PC-9 (cell line): Measurements from ENCODE around the gene SLC35A5. TPM values are rescaled to one million over a fixed set of nuclear protein-coding genes. Genes with fewer than 3 reads are reported as not detected.
"Not testable (repeated sequence)": the region's sequence is repeated elsewhere in the genome, so short reads cannot be mapped to it uniquely, and the experiment has no call there.

Source experiments
- BruUV-seq: library from RNA; stranded (reverse); fragments of 400-500 nt; replicated peaks from 2 replicates; lab custom pipeline; 2021; lab: Mats Ljungman, UMichigan
- CTCF ChIA-PET: fragments of 300-600 bp; sonication (Branson Sonifier 250); formaldehyde crosslinking; loops from one replicate; lab custom pipeline; 2022; ENCODE audit warnings: antibody characterized with exemption; lab: Charles Lee
- POLR2A ChIA-PET: fragments of 300-600 bp; sonication (Branson Sonifier 250); formaldehyde crosslinking; loops from one replicate; lab custom pipeline; 2022; ENCODE audit warnings: antibody characterized with exemption; ENCODE audit not compliant: unreplicated experiment; lab: Charles Lee
- DNase-seq, 2 experiments: peaks; one replicate each; pipeline versions ENCODE4 v3.0.0 to v3.0.0-alpha.2; 2015 to 2022; ENCODE audit warnings: mixed read lengths in 1 of 2
- H2AFZ ChIP-seq: fragments of 200-600 bp; sonication (generic); 2 replicates; pipeline ENCODE4 v1.8.1; 2017; ENCODE audit warnings: antibody characterized with exemption
- H3F3A ChIP-seq: fragments of 200-600 bp; sonication (generic); 2 replicates; pipeline ENCODE4 v1.8.1; 2017; ENCODE audit warnings: antibody characterized with exemption, mild to moderate bottlenecking, low read depth; ENCODE audit not compliant: insufficient read depth
- H3K27ac ChIP-seq: fragments of 200-600 bp; sonication (generic); 2 replicates; pipeline ENCODE4 v1.6.1; 2016; ENCODE audit warnings: mixed run types
- H3K27me3 ChIP-seq: fragments of 200-600 bp; sonication (generic); 2 replicates; pipeline ENCODE4 v1.6.1; 2016; ENCODE audit warnings: low read depth, mixed run types; ENCODE audit not compliant: insufficient read depth
- H3K36me3 ChIP-seq: fragments of 200-600 bp; sonication (generic); 2 replicates; pipeline ENCODE4 v1.6.1; 2016; ENCODE audit warnings: low read depth, mixed run types
- H3K4me1 ChIP-seq: fragments of 200-600 bp; sonication (generic); replicated peaks from 2 replicates; pipeline ENCODE4 v1.6.1; 2016; ENCODE audit warnings: mixed run types; ENCODE audit not compliant: insufficient read depth
- H3K4me2 ChIP-seq: fragments of 200-600 bp; sonication (generic); 2 replicates; pipeline ENCODE4 v1.6.1; 2017; ENCODE audit warnings: mixed run types
- H3K4me3 ChIP-seq: fragments of 200-600 bp; sonication (generic); 2 replicates; pipeline ENCODE4 v1.6.1; 2016; ENCODE audit warnings: mixed run types
- H3K79me2 ChIP-seq: fragments of 200-600 bp; sonication (generic); 2 replicates; pipeline ENCODE4 v1.6.1; 2017; ENCODE audit warnings: low read depth, mixed run types
- H3K9me2 ChIP-seq: fragments of 200-600 bp; sonication (generic); 2 replicates; pipeline ENCODE4 v1.8.1; 2017; ENCODE audit warnings: mild to moderate bottlenecking; ENCODE audit not compliant: insufficient read depth
- H3K9me3 ChIP-seq: fragments of 200-600 bp; sonication (generic); 2 replicates; pipeline ENCODE4 v1.8.1; 2016; ENCODE audit warnings: low read depth; ENCODE audit not compliant: insufficient read depth
- H4K20me1 ChIP-seq: fragments of 200-600 bp; sonication (generic); 2 replicates; pipeline ENCODE4 v1.8.1; 2017; ENCODE audit not compliant: insufficient read depth
- EZH2 ChIP-seq: fragments of 200-600 bp; sonication (generic); IDR thresholded peaks from 2 replicates; pipeline ENCODE4 v1.8.0; 2017; ENCODE audit warnings: antibody characterized with exemption, low read depth
- intact Hi-C: fragments of 100-400 bp; cut with micrococcal nuclease; formaldehyde crosslinking; loops from one replicate; pipeline ENCODE4 v1.10.0; 2022; ENCODE audit not compliant: unreplicated experiment
- total RNA-seq: library from RNA; stranded (reverse); gene quantifications from 2 replicates; pipeline ENCODE4 v1.2.3, GENCODE V29; 2021
- TF ChIP-seq, protein P1 (sequence below): fragments of 200-600 bp; sonication (generic); conservative IDR thresholded peaks from 2 replicates; pipeline ENCODE4 v1.6.1; 2017; ENCODE audit warnings: mixed run types, antibody characterized with exemption, mild to moderate bottlenecking, moderate library complexity

Gene SLC35A5
- total RNA-seq, 1 experiment from 2014 or later, result 35.7 TPM

DNA sequence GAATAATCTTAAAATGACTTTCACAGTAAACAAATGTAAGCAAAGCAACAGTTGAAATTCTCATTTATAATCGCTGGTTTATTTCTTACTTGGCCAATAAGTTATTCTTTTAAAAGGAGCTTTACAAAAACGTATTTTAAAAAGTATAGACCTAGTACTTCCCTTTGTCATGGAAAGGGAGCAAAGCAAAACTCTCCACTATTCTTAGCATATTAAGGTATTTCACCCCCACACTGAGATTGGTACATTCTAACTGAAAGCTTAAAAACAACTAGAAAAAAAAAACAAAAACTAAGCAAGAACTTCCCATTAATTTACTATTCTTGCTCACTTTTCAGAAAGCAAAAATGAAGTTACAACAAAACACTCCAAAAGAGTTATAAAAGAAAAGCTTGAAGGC, 1.5 kb upstream of the SLC35A5 start:
- Histone ChIP-seq H3K4me2 (peak overlapping the region; percentile 80), H4K20me1 (peaks cover 14% of the 10 kb centered on the region; the same call in 1 of the 2 replicates), H3K9me3 (no peaks in the 10 kb centered on the region), H3K36me3 (no peaks in the 10 kb centered on the region), H3K27ac (peak overlapping the region; percentile 88), H3K79me2 (peaks cover 63% of the 10 kb centered on the region), H3K4me3 (peak overlapping the region; percentile 93), H3F3A (peaks cover 20% of the 10 kb centered on the region), H3K9me2 (no peaks in the 10 kb centered on the region), H3K27me3 (no peaks in the 10 kb centered on the region), H2AFZ (peak overlapping the region; percentile 93; the same call in 1 of the 2 replicates), H3K4me1 (peaks cover 25% of the 10 kb centered on the region)
- ChIA-PET CTCF (interaction anchor here (0.5 kb wide), 1 partner anchor 164 kb away, joined by 12 read pairs; no protein-coding TSS in a partner anchor), POLR2A (no interaction called here)
- intact Hi-C loops, result loop anchor here (5.0 to 10.0 kb wide), 2 partner anchors 432 to 1134 kb away; partner anchors contain the start of genes GTPBP8 and USF3
- no TSS peak for BruUV-seq
- no peak for DNase-seq
- TF ChIP-seq, protein P1, sequence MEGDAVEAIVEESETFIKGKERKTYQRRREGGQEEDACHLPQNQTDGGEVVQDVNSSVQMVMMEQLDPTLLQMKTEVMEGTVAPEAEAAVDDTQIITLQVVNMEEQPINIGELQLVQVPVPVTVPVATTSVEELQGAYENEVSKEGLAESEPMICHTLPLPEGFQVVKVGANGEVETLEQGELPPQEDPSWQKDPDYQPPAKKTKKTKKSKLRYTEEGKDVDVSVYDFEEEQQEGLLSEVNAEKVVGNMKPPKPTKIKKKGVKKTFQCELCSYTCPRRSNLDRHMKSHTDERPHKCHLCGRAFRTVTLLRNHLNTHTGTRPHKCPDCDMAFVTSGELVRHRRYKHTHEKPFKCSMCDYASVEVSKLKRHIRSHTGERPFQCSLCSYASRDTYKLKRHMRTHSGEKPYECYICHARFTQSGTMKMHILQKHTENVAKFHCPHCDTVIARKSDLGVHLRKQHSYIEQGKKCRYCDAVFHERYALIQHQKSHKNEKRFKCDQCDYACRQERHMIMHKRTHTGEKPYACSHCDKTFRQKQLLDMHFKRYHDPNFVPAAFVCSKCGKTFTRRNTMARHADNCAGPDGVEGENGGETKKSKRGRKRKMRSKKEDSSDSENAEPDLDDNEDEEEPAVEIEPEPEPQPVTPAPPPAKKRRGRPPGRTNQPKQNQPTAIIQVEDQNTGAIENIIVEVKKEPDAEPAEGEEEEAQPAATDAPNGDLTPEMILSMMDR, result no peak
- no peak for TF ChIP-seq EZH2

DNA sequence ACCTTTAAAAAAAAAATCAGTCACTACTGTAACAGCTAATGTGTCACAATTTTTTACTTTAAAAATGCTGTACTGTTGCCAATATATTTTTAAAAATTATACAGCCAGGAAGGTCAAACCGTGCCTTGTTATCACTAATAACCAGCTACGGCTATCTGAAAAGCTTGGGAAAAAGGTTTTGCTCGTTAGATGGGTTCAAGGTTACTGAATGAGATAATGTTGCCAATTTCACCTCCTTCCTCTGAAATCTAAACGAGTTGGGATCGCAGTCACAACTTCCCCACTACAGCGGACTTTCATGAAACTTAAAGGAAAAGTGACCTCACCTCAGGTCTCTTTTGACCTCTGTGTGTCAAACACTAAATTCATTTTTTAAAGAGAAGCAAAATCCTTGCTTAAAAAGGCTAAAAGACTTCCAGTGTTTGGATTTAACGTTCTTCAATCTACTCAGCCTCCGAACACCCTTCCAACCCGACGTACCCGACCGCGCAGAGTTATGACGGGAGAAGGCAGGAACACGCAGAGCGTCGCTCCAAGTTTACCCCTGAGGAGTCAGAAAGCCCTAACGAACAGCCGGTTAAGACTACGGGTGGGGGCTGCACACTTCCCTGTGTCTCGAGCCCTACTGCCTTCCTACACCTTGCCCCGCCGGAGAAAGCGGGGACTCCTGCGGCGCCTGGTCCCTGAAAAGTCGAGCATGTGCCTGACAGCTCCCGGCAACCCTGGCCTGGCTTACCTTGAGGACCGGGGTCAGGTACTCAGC, 943 bp upstream of the SLC35A5 start:
- no peak for TF ChIP-seq EZH2
- TF ChIP-seq, protein P1, result no peak
- Histone ChIP-seq H3K9me2 (no peaks in the 10 kb centered on the region), H3K36me3 (no peaks in the 10 kb centered on the region), H3K9me3 (no peaks in the 10 kb centered on the region), H2AFZ (peak overlapping the region; percentile 93), H3K79me2 (peaks cover 57% of the 10 kb centered on the region), H3K27ac (peak overlapping the region; percentile 88), H3K4me2 (peak overlapping the region; percentile 80), H3K4me3 (peak overlapping the region; percentile 93), H3K4me1 (peaks cover 25% of the 10 kb centered on the region), H3K27me3 (no peaks in the 10 kb centered on the region), H4K20me1 (peaks cover 10% of the 10 kb centered on the region; the same call in 1 of the 2 replicates), H3F3A (peaks cover 20% of the 10 kb centered on the region)
- BruUV-seq, result TSS peak; percentile 59
- POLR2A ChIA-PET, result interaction anchor here (0.5 kb wide), 1 partner anchor 846 kb away, joined by 15 read pairs; no protein-coding TSS in a partner anchor
- intact Hi-C loops, result loop anchor here (5.0 to 10.0 kb wide), 2 partner anchors 431 to 1134 kb away; partner anchors contain the start of genes GTPBP8 and USF3
- DNase-seq, result peak; percentile 63 to 64
- CTCF ChIA-PET, result interaction anchor here (0.5 to 0.7 kb wide), 2 partner anchors 165 to 174 kb away, joined by 3 to 12 read pairs; no protein-coding TSS in a partner anchor

DNA sequence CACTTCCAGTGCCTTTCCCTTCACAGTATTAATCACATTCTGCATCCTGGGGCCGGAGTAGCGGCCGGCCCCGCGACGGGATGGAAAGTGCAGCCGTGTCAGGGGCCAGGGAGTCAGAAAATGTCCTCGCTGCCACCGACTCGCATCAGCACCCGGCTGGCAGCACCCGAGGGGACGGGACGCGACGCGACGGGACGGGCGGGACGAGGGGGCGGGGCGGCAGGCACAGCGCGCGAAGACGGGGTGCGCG, 436 bp upstream of the SLC35A5 start:
- no TSS peak for BruUV-seq
- peak in 1 of 2 experiments; percentile 36 for DNase-seq
- Histone ChIP-seq H3K79me2 (peaks cover 56% of the 10 kb centered on the region), H3K4me1 (peaks cover 25% of the 10 kb centered on the region), H3K9me2 (no peaks in the 10 kb centered on the region), H3F3A (peaks cover 20% of the 10 kb centered on the region), H3K4me2 (peak overlapping the region; percentile 80), H2AFZ (peak overlapping the region; percentile 93), H3K27me3 (no peaks in the 10 kb centered on the region), H3K4me3 (peak overlapping the region; percentile 93), H4K20me1 (peaks cover 9% of the 10 kb centered on the region; the same call in 1 of the 2 replicates), H3K9me3 (no peaks in the 10 kb centered on the region), H3K27ac (peak overlapping the region; percentile 88), H3K36me3 (no peaks in the 10 kb centered on the region)
- ChIA-PET POLR2A (no interaction called here), CTCF (interaction anchor here (0.7 kb wide), 1 partner anchor 174 kb away, joined by 3 read pairs; no protein-coding TSS in a partner anchor)
- intact Hi-C loops, result loop anchor here (5.0 to 10.0 kb wide), 2 partner anchors 431 to 1133 kb away; partner anchors contain the start of genes GTPBP8 and USF3
- TF ChIP-seq EZH2, result no peak
- TF ChIP-seq, protein P1, result no peak

DNA sequence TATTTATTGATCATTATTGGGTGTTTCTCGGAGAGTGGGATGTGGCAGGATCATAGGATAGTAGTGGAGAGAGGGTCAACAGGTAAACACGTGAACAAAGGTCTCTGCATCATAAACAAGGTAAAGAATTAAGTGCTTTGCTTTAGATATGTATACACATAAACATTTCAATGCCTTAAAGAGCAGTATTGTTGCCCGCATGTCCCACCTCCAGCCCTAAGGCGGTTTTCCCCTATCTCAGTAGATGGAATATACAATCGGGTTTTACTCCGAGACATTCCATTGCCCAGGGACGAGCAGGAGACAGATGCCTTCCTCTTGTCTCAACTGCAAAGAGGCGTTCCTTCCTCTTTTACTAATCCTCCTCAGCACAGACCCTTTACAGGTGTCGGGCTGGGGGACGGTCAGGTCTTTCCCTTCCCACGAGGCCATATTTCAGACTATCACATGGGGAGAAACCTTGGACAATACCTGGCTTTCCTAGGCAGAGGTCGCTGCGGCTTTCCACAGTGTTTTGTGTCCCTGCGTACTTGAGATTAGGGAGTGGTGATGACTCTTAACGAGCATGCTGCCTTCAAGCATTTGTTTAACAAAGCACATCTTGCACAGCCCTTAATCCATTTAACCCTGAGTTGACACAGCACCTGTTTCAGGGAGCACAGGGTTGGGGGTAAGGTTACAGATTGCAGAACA, 2.5 kb downstream of the SLC35A5 start:
- peaks cover 18% of the 10 kb centered on the region for H3K4me1 ChIP-seq
- BruUV-seq, H2AFZ ChIP-seq, H3K36me3 ChIP-seq, H3K4me2 ChIP-seq, H3K27ac ChIP-seq, H3K9me3 ChIP-seq, H4K20me1 ChIP-seq, H3K9me2 ChIP-seq, DNase-seq, H3K27me3 ChIP-seq, H3K4me3 ChIP-seq, POLR2A ChIA-PET, CTCF ChIA-PET: not testable (repeated sequence)
- peaks cover 30% of the 10 kb centered on the region for H3K79me2 ChIP-seq
- H3F3A ChIP-seq, result peaks cover 20% of the 10 kb centered on the region
- intact Hi-C loops, result loop anchor here (5.0 to 10.0 kb wide), 2 partner anchors 428 to 1130 kb away; partner anchors contain the start of genes GTPBP8 and USF3
